GM20000 (cell line): ENCODE data around the gene CRYBA1.

ENCODE experiments used
- DNase-seq: peaks from one replicate; pipeline ENCODE4 v3.0.0; 2012; ENCODE audit warnings: low spot score
- TF ChIP-seq, protein P1 (sequence below): IDR thresholded peaks from 2 replicates; pipeline ENCODE4 v1.5.1; 2012; ENCODE audit warnings: mild to moderate bottlenecking, control low read depth; ENCODE audit errors: extremely low read depth, missing control alignments

CRYBA1 gene

DNA sequence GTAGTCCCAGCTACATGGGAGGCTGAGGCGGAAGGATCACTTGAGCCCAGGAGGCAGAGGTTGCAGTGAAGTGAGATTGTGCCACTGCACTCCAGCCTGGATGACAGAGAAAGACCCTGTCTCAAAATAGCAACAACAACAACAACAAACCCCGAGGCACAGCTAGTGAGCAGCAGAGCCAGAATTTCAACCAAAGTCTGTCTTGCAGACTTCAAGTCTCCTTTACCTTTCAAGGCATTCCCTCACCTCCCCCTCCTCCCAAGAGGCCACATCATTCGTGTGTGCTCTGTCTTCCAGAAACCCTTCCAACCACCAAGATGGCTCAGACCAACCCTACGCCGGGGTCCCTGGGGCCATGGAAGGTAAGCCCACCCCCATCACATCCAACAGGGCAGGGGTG, 2.2 kb downstream of the CRYBA1 start:
- DNase-seq, result no peak
- TF ChIP-seq, protein P1, sequence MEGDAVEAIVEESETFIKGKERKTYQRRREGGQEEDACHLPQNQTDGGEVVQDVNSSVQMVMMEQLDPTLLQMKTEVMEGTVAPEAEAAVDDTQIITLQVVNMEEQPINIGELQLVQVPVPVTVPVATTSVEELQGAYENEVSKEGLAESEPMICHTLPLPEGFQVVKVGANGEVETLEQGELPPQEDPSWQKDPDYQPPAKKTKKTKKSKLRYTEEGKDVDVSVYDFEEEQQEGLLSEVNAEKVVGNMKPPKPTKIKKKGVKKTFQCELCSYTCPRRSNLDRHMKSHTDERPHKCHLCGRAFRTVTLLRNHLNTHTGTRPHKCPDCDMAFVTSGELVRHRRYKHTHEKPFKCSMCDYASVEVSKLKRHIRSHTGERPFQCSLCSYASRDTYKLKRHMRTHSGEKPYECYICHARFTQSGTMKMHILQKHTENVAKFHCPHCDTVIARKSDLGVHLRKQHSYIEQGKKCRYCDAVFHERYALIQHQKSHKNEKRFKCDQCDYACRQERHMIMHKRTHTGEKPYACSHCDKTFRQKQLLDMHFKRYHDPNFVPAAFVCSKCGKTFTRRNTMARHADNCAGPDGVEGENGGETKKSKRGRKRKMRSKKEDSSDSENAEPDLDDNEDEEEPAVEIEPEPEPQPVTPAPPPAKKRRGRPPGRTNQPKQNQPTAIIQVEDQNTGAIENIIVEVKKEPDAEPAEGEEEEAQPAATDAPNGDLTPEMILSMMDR, result no peak

DNA sequence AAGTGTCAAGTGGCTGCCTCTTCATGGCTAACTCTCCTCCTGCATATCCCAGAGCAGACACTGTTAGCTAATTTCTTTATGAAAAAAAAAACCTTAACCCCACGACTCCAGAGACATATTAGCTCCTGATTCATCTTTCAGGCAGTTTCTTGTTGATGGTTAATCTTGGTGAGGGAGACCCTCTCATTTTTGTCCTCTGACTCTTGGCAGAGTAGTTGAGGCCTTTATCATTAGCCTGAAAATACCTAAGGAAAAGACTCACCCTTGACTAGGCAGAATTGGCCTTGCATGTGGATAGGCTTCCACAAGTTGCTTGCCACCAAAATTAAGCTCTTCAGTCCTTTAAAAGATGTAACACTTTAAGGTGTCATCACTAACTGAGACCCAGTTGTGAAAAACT, 4.0 kb downstream of the CRYBA1 start:
- TF ChIP-seq, protein P1, result no peak
- no peak for DNase-seq

DNA sequence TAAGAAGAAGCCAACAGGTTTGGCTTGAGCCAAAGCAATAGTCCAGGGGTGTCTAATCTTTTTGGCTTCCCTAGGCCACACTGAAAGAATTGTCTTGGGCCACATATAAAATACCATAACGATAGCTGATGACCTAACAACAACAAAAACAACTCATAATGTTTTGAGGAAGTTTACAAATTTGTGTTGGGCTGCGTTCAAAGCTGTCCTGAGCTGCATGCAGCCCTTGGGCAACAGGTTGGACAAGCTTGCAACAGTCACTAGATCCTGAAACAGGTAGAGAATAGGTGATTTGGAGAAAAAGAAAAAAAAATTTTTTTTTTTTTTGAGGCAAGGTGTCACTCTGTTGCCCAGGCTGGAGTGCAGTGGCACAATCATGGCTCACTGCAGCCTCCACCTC, 4.5 kb downstream of the CRYBA1 start:
- TF ChIP-seq, protein P1, result no peak
- no peak for DNase-seq

DNA sequence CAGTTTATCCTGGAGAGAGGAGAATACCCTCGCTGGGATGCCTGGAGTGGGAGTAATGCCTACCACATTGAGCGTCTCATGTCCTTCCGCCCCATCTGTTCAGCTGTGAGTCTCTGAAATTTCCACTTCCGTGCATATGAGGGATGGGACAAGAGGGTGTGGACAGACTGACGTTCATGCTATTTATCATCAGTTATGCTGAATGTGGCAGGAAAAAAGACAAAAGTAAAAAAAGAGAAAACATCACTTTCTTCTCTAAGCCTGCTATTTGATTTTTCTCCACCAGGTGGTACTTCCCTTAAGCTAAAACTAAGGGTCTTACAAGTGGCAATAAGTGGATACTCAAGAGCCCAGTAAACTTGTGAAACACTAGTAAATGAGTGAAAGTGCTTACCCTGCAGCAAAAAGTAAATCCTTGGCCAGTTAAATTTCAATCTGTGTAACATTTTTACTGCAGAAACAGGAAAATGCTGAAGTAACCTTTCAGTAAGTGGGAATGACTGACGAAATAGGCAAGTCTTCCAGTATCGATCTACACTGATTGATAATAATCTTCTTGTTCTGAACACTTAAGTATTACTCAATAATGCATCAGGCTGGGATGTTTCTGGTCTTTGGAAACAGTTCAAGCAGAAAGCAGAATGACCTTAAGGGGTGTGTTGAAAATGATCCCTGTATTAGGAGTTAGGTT, 5.6 kb downstream of the CRYBA1 start:
- peak; percentile 28 for DNase-seq
- TF ChIP-seq, protein P1, result no peak

DNA sequence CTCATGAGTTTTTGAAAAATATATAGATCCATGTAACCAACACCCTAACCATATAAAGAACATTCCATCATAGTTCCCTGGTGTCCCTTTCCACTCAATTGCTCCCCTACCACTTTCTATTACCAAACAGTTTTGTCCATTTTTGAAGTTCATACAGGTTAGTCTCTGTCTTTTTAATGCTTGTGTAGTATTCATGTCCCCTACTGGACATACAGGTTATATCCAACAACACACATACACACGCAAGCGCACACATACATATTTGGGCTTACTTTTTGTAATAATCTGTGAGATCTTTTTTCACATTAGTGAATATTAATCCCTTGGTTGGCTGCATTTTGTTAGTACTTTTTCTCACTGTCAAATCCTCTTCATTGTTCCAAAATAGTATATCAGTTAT, 6.4 kb downstream of the CRYBA1 start:
- no peak for DNase-seq

DNA sequence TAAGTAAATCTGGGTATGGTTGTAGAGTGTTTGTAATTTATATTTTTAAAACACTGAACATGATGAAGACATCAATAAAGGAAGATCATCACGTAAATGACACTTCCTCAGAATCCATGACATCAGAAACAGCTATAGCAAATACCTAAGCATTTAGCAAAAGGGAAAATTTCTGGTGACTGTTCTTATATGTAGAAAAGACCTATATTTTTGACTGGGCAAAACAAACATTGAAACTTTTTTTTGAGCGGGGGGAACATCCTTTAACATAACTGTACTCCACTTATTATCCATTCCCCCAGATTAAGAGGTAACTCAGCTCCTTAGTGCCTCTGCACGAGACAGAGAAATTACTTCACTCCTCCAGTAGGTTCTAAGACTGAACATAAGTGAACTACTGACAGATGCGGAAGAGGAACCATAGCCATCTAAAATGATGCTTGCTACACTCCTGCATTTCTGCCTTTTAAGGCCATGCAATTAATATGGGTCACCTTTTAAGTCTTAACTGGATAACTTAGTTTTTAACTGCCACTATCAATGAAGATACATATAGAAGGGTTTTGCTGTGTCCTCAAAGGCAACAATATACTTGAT, 9.4 kb downstream of the CRYBA1 start:
- DNase-seq, result no peak
- TF ChIP-seq, protein P1, result no peak

More for the DNA sequence above, 6.4 kb downstream of the CRYBA1 start:
- TF ChIP-seq, protein P1, result no peak

DNA sequence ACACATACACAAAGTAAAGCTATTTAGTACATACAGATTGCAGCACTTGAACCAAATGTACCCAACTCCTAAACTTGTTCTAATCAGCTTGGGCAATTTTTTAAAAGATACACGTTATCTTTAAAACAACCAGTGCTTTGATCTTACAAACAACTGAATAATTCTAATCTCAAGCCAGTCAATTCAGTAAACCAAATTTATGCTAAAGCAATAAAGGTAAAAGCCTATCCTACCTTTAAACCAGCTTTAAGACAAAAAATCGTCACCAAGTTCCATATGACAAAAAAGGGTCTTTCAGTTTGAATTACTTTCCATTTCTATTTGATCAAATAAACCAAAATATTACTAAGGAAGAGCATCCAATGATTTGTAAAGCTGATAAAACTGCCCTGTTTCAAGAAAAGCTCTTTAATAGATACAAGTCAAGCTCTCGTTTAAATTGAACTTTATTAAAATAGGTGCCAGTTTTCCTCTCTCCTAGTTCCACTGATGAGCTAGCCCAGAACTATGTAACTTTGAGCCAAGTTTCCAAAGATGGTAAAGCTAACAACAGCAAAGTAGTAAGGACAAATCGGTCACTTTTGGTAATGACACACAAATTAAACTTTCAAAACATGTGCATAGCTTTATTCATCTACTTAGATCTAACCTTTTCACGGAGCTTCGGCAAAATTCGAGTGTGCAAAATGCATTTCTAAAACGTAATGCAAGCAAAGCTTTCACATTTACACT, 10.2 kb downstream of the CRYBA1 start:
- DNase-seq, result no peak
- TF ChIP-seq, protein P1, result no peak
